Right cardiac atrium (tissue), 5 donors: ENCODE data around the gene INO80C. TPM values are rescaled to one million over a fixed set of nuclear protein-coding genes. Genes with fewer than 3 reads are reported as not detected.
A peak's percentile ranks its signal among the peaks of the same experiment; 100 is the strongest.

ENCODE experiments used
- ATAC-seq, 2 donors: fragments of 200-7000 bp; cut with Tn5 transposase; one replicate each; pipeline versions ENCODE4 v1.8.0 to v1.9.1; 2020; ENCODE audit warnings: moderate library complexity in 2 of 2, mild to moderate bottlenecking in 1 of 2
- DNase-seq, 3 donors: peaks; one replicate each; pipeline ENCODE4 v3.0.0-alpha.2; 2020
- H3K27ac ChIP-seq: one replicate; pipeline ENCODE4 v1.5.1; 2013; ENCODE audit warnings: mild to moderate bottlenecking, low read length, control low read depth, moderate library complexity
- H3K27me3 ChIP-seq: one replicate; pipeline ENCODE4 v1.6.1; 2013; ENCODE audit not compliant: control insufficient read depth, insufficient read depth
- H3K4me1 ChIP-seq: one replicate; pipeline ENCODE4 v1.6.1; 2013; ENCODE audit warnings: low read length; ENCODE audit not compliant: control insufficient read depth, insufficient read depth
- H3K4me3 ChIP-seq: one replicate; pipeline ENCODE4 v1.5.1; 2013; ENCODE audit warnings: low read length, control low read depth
- H3K9me3 ChIP-seq: one replicate; pipeline ENCODE4 v1.6.1; 2013; ENCODE audit warnings: low read length; ENCODE audit not compliant: control insufficient read depth
- WGBS: extraction: QIAGEN DNeasy Blood & Tissue Kit; methylation state at CpG from one replicate; pipeline ENCODE4 v1.1.7; 2013; 5-methylcytosine and 5-hydroxymethylcytosine counted together
- intact Hi-C, 4 donors: fragments of 100-400 bp; cut with DNase I; formaldehyde crosslinking; loops; one replicate each; pipeline versions ENCODE4 v1.11.0 to v1.14.0; 2022 to 2023
- long read RNA-seq, 4 donors: library from polyadenylated mRNA; unstranded; transcript quantifications; one replicate each; pipeline ENCODE4 v2.0.0, GENCODE V29; 2020 to 2021
- polyA plus RNA-seq: library from polyadenylated mRNA; stranded (reverse); fragments of 200-250 nt; gene quantifications from one replicate; pipeline ENCODE4 v1.2.3, GENCODE V29; 2013
- total RNA-seq, 4 donors: library from RNA; stranded (reverse); fragmentation: NEBNext Ultra II Directional; extraction: Animal tissue kit (Norgen Biotek cat#: 25700); gene quantifications; one replicate each; pipeline ENCODE4 v1.2.1, GENCODE V29; 2021
- donor health status: healthy with polysubstance abuse.
- donor health status: DM: no; HTN: yes; CAD: no.
- donor health status: DM: no; HTN: no; CAD: no.
- donor health status: DM: no; HTN: yes; CAD: no; lungs with severe emphysema.
- donor health status: DM: yes; HTN: yes; CAD: no.

The INO80C gene, protein sequence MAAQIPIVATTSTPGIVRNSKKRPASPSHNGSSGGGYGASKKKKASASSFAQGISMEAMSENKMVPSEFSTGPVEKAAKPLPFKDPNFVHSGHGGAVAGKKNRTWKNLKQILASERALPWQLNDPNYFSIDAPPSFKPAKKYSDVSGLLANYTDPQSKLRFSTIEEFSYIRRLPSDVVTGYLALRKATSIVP
- 10 to 100 TPM; 25.4 to 27.2 (median 26.0) TPM for total RNA-seq
- 36.1 TPM for polyA plus RNA-seq
- long read RNA-seq, donor 1, transcript INO80C-202 (5 exons, 974 nt) = major isoform, 10 of 12 reads
- long read RNA-seq, donor 1, partial matches to known transcripts = 0 of 12 reads
- long read RNA-seq, donor 1, other reads (novel, unspliced or antisense) = 1 of 12 reads
- long read RNA-seq, donor 2, partial matches to known transcripts = 0 of 4 reads
- long read RNA-seq, donor 2, other reads (novel, unspliced or antisense) = 0 of 4 reads
- long read RNA-seq, donor 3, transcript INO80C-202 (5 exons, 974 nt) = major isoform, 5 of 7 reads
- long read RNA-seq, donor 3, partial matches to known transcripts = 0 of 7 reads
- long read RNA-seq, donor 3, other reads (novel, unspliced or antisense) = 1 of 7 reads
- long read RNA-seq, donor 4, partial matches to known transcripts = 1 of 4 reads
- long read RNA-seq, donor 4, other reads (novel, unspliced or antisense) = 0 of 4 reads

DNA sequence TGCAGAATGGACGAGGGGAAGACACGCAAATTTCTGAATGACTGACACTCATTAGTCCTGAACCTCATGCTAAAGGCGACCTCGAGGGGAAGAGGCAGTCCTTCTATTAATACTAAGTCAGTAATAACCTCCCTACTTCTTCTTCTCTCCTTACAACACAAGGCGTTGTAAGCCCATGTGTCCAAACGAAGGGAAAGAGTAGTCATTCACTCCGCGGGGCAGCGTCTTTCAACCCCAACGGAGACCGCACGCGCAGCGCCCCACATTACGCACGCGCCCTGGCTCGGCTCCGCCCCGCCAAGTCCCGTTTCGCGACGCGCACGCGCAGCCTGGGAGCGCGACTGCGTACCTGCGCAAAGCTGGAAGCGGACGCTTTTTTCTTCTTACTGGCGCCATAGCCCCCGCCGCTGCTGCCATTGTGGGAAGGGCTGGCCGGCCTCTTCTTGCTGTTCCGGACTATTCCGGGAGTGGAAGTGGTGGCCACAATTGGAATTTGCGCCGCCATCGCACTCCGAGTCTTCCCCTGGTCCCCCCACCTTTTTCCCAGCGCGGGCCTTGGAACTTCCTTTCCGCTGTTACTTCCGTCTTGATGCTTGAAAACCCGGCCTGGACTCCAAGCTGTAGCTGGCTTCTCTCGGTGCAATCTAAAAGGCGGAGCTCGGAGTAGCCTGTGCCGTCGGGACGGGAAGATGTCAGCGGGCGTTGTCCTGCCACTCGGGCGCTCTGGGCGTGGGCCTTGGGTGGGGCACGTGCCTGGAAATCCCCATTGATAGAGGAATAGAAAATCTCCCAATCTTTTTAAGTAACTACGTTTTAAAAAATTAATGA is at the start of gene INO80C:
Gene INO80C (minus strand): TSS at position 591 of the 828 bp plus-strand sequence. CDS start 86 bp downstream, at position 505.
- H3K9me3 ChIP-seq = no peaks in the 10 kb centered on the region
- H3K4me3 ChIP-seq = peak within 1 kb of the TSS; percentile 65
- WGBS = under 1% methylated on average over 61 of the region's 61 CpGs
- H3K27ac ChIP-seq = peak within 1 kb of the TSS; percentile 99
- peak; percentile 94 to 97 (median 97) for DNase-seq
- intact Hi-C loops = loop anchor here in 1 of 4 donors (10.0 kb wide), 1 partner anchor 77 kb away; no protein-coding TSS in a partner anchor
- H3K4me1 ChIP-seq = peaks cover 4% of the 10 kb centered on the region
- peak; percentile 99 for ATAC-seq
- H3K27me3 ChIP-seq = no peaks in the 10 kb centered on the region

GRCh38 chr18:35547008-35547605 is 49.3 kb upstream of the INO80C start:
- intact Hi-C loops = no loop called here
- ATAC-seq (no peak), DNase-seq (no peak)
- no peaks in the 10 kb centered on the region for H3K4me1 ChIP-seq
- H3K27me3 ChIP-seq = no peaks in the 10 kb centered on the region
- 86% methylated on average over 2 of the region's 2 CpGs for WGBS
- H3K27ac ChIP-seq = no peak overlapping the region
- no peak overlapping the region for H3K4me3 ChIP-seq
- no peaks in the 10 kb centered on the region for H3K9me3 ChIP-seq

- DNase-seq (no peak), ATAC-seq (no peak)
- intact Hi-C loops = no loop called here
These were observed 44.6 kb upstream of the INO80C start for GRCh38 chr18:35542356-35542755.

DNA sequence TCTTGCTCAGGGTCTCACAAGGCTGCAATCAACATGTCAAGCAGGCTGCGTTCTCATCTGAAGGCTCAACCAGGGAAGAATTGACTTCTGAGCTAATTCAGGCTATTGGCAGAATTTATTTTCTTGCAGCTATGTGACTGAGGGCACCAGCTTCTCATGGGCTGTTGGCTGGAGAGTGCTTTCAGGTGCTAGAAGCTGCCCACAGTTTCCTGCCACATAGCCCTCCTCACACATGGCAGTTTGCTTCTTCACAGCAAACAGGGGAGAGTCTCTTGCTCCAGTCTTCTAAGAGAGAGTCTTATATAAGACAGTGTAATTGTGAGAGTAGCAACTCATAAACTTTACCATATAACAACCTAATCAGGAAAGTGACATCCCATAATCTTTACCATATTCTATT is 37.5 kb upstream of the INO80C start:
- Histone ChIP-seq H3K9me3 (no peaks in the 10 kb centered on the region), H3K27me3 (no peaks in the 10 kb centered on the region), H3K27ac (no peak overlapping the region), H3K4me3 (no peak overlapping the region), H3K4me1 (no peaks in the 10 kb centered on the region)
- WGBS = 93% methylated on average over 1 of the region's 1 CpG
- intact Hi-C loops = no loop called here
- DNase-seq (no peak), ATAC-seq (no peak)

More at GRCh38 chr18:35542356-35542755, 44.6 kb upstream of the INO80C start:
- Histone ChIP-seq H3K27ac (no peak overlapping the region), H3K27me3 (no peaks in the 10 kb centered on the region), H3K9me3 (no peaks in the 10 kb centered on the region), H3K4me3 (no peak overlapping the region), H3K4me1 (no peaks in the 10 kb centered on the region)

- no peak for DNase-seq
- H3K27ac ChIP-seq = no peak overlapping the region
- ATAC-seq = no peak
- no peak overlapping the region for H3K4me3 ChIP-seq
- H3K27me3 ChIP-seq = no peaks in the 10 kb centered on the region
- no peaks in the 10 kb centered on the region for H3K4me1 ChIP-seq
- intact Hi-C loops = no loop called here
- no peaks in the 10 kb centered on the region for H3K9me3 ChIP-seq
- 79% methylated on average over 2 of the region's 2 CpGs for WGBS
These were observed 36.2 kb upstream of the INO80C start for GRCh38 chr18:35533916-35534405.

- H3K4me3 ChIP-seq = no peak overlapping the region
- peaks cover 9% of the 10 kb centered on the region for H3K4me1 ChIP-seq
- no peaks in the 10 kb centered on the region for H3K9me3 ChIP-seq
- DNase-seq = no peak
- 67% methylated on average over 4 of the region's 4 CpGs for WGBS
- no peak overlapping the region for H3K27ac ChIP-seq
- H3K27me3 ChIP-seq = no peaks in the 10 kb centered on the region
- no peak for ATAC-seq
- intact Hi-C loops = no loop called here
These were observed 31.1 kb upstream of the INO80C start for GRCh38 chr18:35528749-35529274.

- H3K4me3 ChIP-seq = peak overlapping the region; percentile 14
- intact Hi-C loops = no loop called here
- no peak overlapping the region for H3K27ac ChIP-seq
- H3K4me1 ChIP-seq = peaks cover 9% of the 10 kb centered on the region
- H3K9me3 ChIP-seq = no peaks in the 10 kb centered on the region
- ATAC-seq = peak; percentile 24 to 44
- H3K27me3 ChIP-seq = no peaks in the 10 kb centered on the region
- peak in 2 of 3 donors; percentile 68 to 73 for DNase-seq
- WGBS = 11% methylated on average over 5 of the region's 5 CpGs
These were observed 28.8 kb upstream of the INO80C start for GRCh38 chr18:35526495-35527059.

- ATAC-seq (peak; percentile 62 to 66), DNase-seq (peak in 2 of 3 donors; percentile 68 to 73)
- H3K27me3 ChIP-seq = no peaks in the 10 kb centered on the region
- peaks cover 9% of the 10 kb centered on the region for H3K4me1 ChIP-seq
- intact Hi-C loops = no loop called here
- no peaks in the 10 kb centered on the region for H3K9me3 ChIP-seq
- peak overlapping the region; percentile 14 for H3K4me3 ChIP-seq
- H3K27ac ChIP-seq = peak overlapping the region; percentile 9
- WGBS = 14% methylated on average over 9 of the region's 9 CpGs
These were observed 28.2 kb upstream of the INO80C start for GRCh38 chr18:35525795-35526494.

- intact Hi-C loops = no loop called here
- peaks cover 9% of the 10 kb centered on the region for H3K4me1 ChIP-seq
- no peaks in the 10 kb centered on the region for H3K9me3 ChIP-seq
- H3K27ac ChIP-seq = no peak overlapping the region
- peak; percentile 57 to 58 for ATAC-seq
- H3K4me3 ChIP-seq = no peak overlapping the region
- peak; percentile 35 to 78 (median 74) for DNase-seq
- H3K27me3 ChIP-seq = no peaks in the 10 kb centered on the region
- 66% methylated on average over 5 of the region's 5 CpGs for WGBS
These were observed 26.5 kb upstream of the INO80C start for GRCh38 chr18:35524226-35524625.
